ENCODE data around the gene CERS6.

CERS6 gene

GRCh38 chr2:168683996-168684395 is 227.9 kb downstream of the CERS6 start:
- Histone ChIP-seq H3K36me3 (ENCODE audit: control insufficient read depth in 2 of 2, insufficient read depth in 1 of 2, low read length in 2 of 2) (no peaks in the 10 kb centered on the region), H3K4me1 (ENCODE audit: control insufficient read depth, insufficient read depth, low read length) (peaks cover 12% of the 10 kb centered on the region), H3K27ac (ENCODE audit: extremely low read depth, low read depth, low read length) (no peak overlapping the region), H3K4me3 (ENCODE audit: low read depth, low read length) (no peak overlapping the region), H3K9me3 (ENCODE audit: control insufficient read depth, insufficient read depth, low read depth, low read length) (no peaks in the 10 kb centered on the region)
- ChIA-PET CTCF (no interaction called here), POLR2A (no interaction called here)
- TF ChIP-seq ZNF629 (tag by site-specific recombination; IDR thresholded peaks at IDR 0.05) (no peak), ZNF221 (tag by site-specific recombination; IDR thresholded peaks at IDR 0.05; ENCODE audit: borderline replicate concordance) (no peak), ZFP3 (tag by site-specific recombination; IDR thresholded peaks at IDR 0.05; ENCODE audit: low read depth) (no peak), GLI4 (tag by site-specific recombination; IDR thresholded peaks at IDR 0.05) (no peak), ZNF112 (tag by site-specific recombination; IDR thresholded peaks at IDR 0.05) (no peak), PRDM6 (tag by site-specific recombination; IDR thresholded peaks at IDR 0.05) (no peak), ZNF521 (tag by site-specific recombination; IDR thresholded peaks at IDR 0.05) (no peak), MZF1 (tag by site-specific recombination; IDR thresholded peaks at IDR 0.05; ENCODE audit: borderline replicate concordance) (no peak), ZNF670 (tag by site-specific recombination; IDR thresholded peaks at IDR 0.05; ENCODE audit: low read depth) (no peak), ZNF114 (tag by site-specific recombination; IDR thresholded peaks at IDR 0.05) (no peak), KLF10 (tag by site-specific recombination; IDR thresholded peaks at IDR 0.05) (no peak)
- TF ChIP-seq, protein P1, sequence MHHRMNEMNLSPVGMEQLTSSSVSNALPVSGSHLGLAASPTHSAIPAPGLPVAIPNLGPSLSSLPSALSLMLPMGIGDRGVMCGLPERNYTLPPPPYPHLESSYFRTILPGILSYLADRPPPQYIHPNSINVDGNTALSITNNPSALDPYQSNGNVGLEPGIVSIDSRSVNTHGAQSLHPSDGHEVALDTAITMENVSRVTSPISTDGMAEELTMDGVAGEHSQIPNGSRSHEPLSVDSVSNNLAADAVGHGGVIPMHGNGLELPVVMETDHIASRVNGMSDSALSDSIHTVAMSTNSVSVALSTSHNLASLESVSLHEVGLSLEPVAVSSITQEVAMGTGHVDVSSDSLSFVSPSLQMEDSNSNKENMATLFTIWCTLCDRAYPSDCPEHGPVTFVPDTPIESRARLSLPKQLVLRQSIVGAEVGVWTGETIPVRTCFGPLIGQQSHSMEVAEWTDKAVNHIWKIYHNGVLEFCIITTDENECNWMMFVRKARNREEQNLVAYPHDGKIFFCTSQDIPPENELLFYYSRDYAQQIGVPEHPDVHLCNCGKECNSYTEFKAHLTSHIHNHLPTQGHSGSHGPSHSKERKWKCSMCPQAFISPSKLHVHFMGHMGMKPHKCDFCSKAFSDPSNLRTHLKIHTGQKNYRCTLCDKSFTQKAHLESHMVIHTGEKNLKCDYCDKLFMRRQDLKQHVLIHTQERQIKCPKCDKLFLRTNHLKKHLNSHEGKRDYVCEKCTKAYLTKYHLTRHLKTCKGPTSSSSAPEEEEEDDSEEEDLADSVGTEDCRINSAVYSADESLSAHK (tag by site-specific recombination; IDR thresholded peaks at IDR 0.05) = no peak

GRCh38 chr2:168684921-168685599 is 229.0 kb downstream of the CERS6 start:
- no peaks in the 10 kb centered on the region for H3K36me3 ChIP-seq (ENCODE audit: control insufficient read depth in 2 of 2, insufficient read depth in 1 of 2, low read length in 2 of 2)
- H3K4me1 ChIP-seq (ENCODE audit: control insufficient read depth, insufficient read depth, low read length) = peaks cover under 1% of the 10 kb centered on the region; the same call in 1 of the 2 replicates
- CTCF ChIA-PET = interaction anchor here (3.3 kb wide), 1 partner anchor 337 kb away, joined by 24 read pairs; no protein-coding TSS in a partner anchor
- H3K4me3 ChIP-seq (ENCODE audit: low read depth, low read length) = no peak overlapping the region
- TF ChIP-seq OSR2 (tag by site-specific recombination; IDR thresholded peaks at IDR 0.05) (no peak), ZNF112 (tag by site-specific recombination; IDR thresholded peaks at IDR 0.05) (no peak), ZNF585B (tag by site-specific recombination; IDR thresholded peaks at IDR 0.05) (no peak), ZNF549 (tag by site-specific recombination; IDR thresholded peaks at IDR 0.05) (no peak), ZNF530 (tag by site-specific recombination; IDR thresholded peaks at IDR 0.05; ENCODE audit: low read depth) (no peak), ZNF416 (tag by site-specific recombination; IDR thresholded peaks at IDR 0.05) (no peak), ZNF16 (tag by site-specific recombination; IDR thresholded peaks at IDR 0.05; ENCODE audit: low read depth) (no peak), ZNF544 (tag by site-specific recombination; IDR thresholded peaks at IDR 0.05) (no peak), TRIM28 (IDR thresholded peaks at IDR 0.05; ENCODE audit: borderline replicate concordance, low read length) (no peak), ZBTB8A (tag by site-specific recombination; IDR thresholded peaks at IDR 0.05) (no peak), ZNF596 (tag by site-specific recombination; IDR thresholded peaks at IDR 0.05) (no peak), ZBTB7A (tag by site-specific recombination; IDR thresholded peaks at IDR 0.05; ENCODE audit: low read depth) (no peak), ZNF670 (tag by site-specific recombination; IDR thresholded peaks at IDR 0.05; ENCODE audit: low read depth) (no peak), ZSCAN5A (tag by site-specific recombination; IDR thresholded peaks at IDR 0.05) (no peak), ZNF610 (tag by site-specific recombination; IDR thresholded peaks at IDR 0.05; ENCODE audit: borderline replicate concordance) (no peak), REPIN1 (tag by site-specific recombination; IDR thresholded peaks at IDR 0.05; ENCODE audit: low read depth) (no peak), ZNF624 (tag by site-specific recombination; IDR thresholded peaks at IDR 0.05) (no peak), ZEB2 (tag by site-specific recombination; IDR thresholded peaks at IDR 0.05) (no peak), ZNF664 (tag by site-specific recombination; IDR thresholded peaks at IDR 0.05) (no peak)
- TF ChIP-seq, protein P2, sequence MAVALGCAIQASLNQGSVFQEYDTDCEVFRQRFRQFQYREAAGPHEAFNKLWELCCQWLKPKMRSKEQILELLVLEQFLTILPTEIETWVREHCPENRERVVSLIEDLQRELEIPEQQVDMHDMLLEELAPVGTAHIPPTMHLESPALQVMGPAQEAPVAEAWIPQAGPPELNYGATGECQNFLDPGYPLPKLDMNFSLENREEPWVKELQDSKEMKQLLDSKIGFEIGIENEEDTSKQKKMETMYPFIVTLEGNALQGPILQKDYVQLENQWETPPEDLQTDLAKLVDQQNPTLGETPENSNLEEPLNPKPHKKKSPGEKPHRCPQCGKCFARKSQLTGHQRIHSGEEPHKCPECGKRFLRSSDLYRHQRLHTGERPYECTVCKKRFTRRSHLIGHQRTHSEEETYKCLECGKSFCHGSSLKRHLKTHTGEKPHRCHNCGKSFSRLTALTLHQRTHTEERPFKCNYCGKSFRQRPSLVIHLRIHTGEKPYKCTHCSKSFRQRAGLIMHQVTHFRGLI (tag by site-specific recombination; IDR thresholded peaks at IDR 0.05) = no peak
- H3K9me3 ChIP-seq (ENCODE audit: control insufficient read depth, insufficient read depth, low read depth, low read length) = no peaks in the 10 kb centered on the region
- POLR2A ChIA-PET = interaction anchor here (0.6 kb wide), 1 partner anchor 686 kb away, joined by 6 read pairs; no protein-coding TSS in a partner anchor
- no peak overlapping the region for H3K27ac ChIP-seq (ENCODE audit: extremely low read depth, low read depth, low read length)
